ENCODE measurements around the gene CERS1.

GRCh38 chr19:18863843-18864362 lies 32.1 kb downstream of the CERS1 start:
- TF ChIP-seq CTCF (IDR thresholded peaks at IDR 0.05) = no peak
- no peak for TF ChIP-seq POLR2A (IDR thresholded peaks at IDR 0.05)
